Measurements from ENCODE around the gene F2RL1. TPM values are rescaled to one million over a fixed set of nuclear protein-coding genes. Genes with fewer than 3 reads are reported as not detected.
"Not testable (repeated sequence)": the region's sequence is repeated elsewhere in the genome, so short reads cannot be mapped to it uniquely, and the experiment has no call there.

Gene F2RL1
- total RNA-seq, 1 experiment from 2014 or later: 30.7 TPM

DNA sequence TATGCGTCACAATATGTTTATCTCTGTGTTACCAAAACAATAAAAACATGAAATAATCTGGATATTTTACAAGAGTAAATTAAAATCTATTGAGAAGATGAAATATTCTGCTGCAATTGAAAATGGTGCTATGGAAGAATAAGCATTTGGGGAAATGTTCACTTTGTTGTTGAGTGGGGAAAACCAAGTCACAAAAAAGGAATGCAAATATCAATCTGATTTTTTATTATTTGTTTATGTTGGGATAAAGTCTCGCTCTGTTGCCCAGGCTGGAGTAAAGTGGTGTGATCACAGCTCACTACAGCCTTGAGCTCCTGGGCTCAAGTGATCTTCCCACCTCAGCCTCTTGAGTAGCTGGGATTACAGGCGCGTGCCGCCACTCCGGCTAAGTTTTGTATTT lies 8.6 kb upstream of the F2RL1 start:
- H3K27ac Mint-ChIP-seq (ENCODE audit: low read depth, unreplicated experiment): no peak overlapping the region
- H3K4me3 Mint-ChIP-seq (ENCODE audit: unreplicated experiment): no peak overlapping the region
- ChIA-PET CTCF (interaction anchor here (0.7 kb wide), 1 partner anchor 21 kb away, joined by 3 read pairs; no protein-coding TSS in a partner anchor), POLR2A (interaction anchor here (2.3 kb wide), 1 partner anchor 9 kb away, joined by 13 read pairs; the partner anchor contains the start of gene F2RL1)
- TF ChIP-seq, protein P1, sequence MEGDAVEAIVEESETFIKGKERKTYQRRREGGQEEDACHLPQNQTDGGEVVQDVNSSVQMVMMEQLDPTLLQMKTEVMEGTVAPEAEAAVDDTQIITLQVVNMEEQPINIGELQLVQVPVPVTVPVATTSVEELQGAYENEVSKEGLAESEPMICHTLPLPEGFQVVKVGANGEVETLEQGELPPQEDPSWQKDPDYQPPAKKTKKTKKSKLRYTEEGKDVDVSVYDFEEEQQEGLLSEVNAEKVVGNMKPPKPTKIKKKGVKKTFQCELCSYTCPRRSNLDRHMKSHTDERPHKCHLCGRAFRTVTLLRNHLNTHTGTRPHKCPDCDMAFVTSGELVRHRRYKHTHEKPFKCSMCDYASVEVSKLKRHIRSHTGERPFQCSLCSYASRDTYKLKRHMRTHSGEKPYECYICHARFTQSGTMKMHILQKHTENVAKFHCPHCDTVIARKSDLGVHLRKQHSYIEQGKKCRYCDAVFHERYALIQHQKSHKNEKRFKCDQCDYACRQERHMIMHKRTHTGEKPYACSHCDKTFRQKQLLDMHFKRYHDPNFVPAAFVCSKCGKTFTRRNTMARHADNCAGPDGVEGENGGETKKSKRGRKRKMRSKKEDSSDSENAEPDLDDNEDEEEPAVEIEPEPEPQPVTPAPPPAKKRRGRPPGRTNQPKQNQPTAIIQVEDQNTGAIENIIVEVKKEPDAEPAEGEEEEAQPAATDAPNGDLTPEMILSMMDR (IDR thresholded peaks at IDR 0.05; ENCODE audit: unreplicated experiment): no peak
- BruUV-seq (replicated peaks): no TSS peak
- intact Hi-C loops (cut with micrococcal nuclease): no loop called here
- H3K27me3 Mint-ChIP-seq (ENCODE audit: insufficient read depth, unreplicated experiment): no peaks in the 10 kb centered on the region
- peaks cover 27% of the 10 kb centered on the region for H3K4me1 Mint-ChIP-seq (ENCODE audit: insufficient read depth, unreplicated experiment)
- DNase-seq (ENCODE audit: unreplicated experiment): no peak
- H3K36me3 Mint-ChIP-seq (ENCODE audit: insufficient read depth, unreplicated experiment): no peaks in the 10 kb centered on the region
- no peaks in the 10 kb centered on the region for H3K9me3 Mint-ChIP-seq (ENCODE audit: unreplicated experiment)

DNA sequence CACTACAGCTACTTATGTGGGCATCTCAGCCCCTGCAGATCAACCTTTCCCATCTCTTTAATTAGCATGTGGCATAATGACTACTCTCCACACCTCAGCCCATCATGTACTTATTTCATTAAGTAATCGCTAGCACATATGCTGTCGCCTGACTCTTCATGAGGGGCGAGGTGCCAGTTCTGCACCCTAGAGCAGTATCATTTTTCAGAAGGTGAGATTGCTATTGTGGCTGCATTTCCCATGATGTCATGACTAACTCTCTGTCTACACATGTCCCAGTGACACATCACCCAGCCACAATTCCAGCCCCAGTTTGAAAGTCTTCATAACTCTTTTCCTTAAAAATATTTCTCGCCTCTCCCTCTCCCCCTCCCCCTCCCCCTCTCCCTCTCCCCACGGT lies 7.6 kb upstream of the F2RL1 start:
- intact Hi-C loops (cut with micrococcal nuclease): no loop called here
- H3K27me3 Mint-ChIP-seq (ENCODE audit: insufficient read depth, unreplicated experiment): no peaks in the 10 kb centered on the region
- CTCF ChIA-PET: no interaction called here
- TF ChIP-seq, protein P1 (IDR thresholded peaks at IDR 0.05; ENCODE audit: unreplicated experiment): no peak
- POLR2A ChIA-PET: interaction anchor here (1.6 to 2.3 kb wide), 2 partner anchors 8 to 24 kb away, joined by 7 to 13 read pairs; partner anchors contain the start of gene F2RL1
- no peaks in the 10 kb centered on the region for H3K9me3 Mint-ChIP-seq (ENCODE audit: unreplicated experiment)
- H3K4me1 Mint-ChIP-seq (ENCODE audit: insufficient read depth, unreplicated experiment): peaks cover 28% of the 10 kb centered on the region
- BruUV-seq (replicated peaks): no TSS peak
- no peaks in the 10 kb centered on the region for H3K36me3 Mint-ChIP-seq (ENCODE audit: insufficient read depth, unreplicated experiment)
- H3K27ac Mint-ChIP-seq (ENCODE audit: low read depth, unreplicated experiment): peak overlapping the region; percentile 76
- peak overlapping the region; percentile 56 for H3K4me3 Mint-ChIP-seq (ENCODE audit: unreplicated experiment)
- DNase-seq (ENCODE audit: unreplicated experiment): peak; percentile 87

DNA sequence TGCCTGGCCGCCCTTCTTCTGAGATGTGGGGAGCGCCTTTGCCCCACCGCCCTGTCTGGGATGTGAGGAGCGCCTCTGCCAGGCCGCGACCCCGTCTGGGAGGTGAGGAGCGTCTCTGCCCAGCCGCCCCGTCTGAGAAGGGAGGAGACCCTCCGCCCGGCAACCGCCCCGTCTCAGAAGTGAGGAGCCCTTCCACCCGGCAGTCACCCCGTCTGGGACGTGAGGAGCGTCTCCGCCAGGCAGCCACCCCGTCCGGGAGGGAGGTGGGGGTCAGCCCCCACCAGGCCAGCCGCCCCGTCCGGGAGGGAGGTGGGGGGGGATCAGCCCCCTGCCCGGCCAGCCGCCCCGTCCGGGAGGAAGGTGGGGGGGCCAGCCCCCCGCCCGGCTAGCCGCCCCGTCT lies 6.6 kb upstream of the F2RL1 start:
- H3K4me1 Mint-ChIP-seq (ENCODE audit: insufficient read depth, unreplicated experiment): peaks cover 28% of the 10 kb centered on the region

DNA sequence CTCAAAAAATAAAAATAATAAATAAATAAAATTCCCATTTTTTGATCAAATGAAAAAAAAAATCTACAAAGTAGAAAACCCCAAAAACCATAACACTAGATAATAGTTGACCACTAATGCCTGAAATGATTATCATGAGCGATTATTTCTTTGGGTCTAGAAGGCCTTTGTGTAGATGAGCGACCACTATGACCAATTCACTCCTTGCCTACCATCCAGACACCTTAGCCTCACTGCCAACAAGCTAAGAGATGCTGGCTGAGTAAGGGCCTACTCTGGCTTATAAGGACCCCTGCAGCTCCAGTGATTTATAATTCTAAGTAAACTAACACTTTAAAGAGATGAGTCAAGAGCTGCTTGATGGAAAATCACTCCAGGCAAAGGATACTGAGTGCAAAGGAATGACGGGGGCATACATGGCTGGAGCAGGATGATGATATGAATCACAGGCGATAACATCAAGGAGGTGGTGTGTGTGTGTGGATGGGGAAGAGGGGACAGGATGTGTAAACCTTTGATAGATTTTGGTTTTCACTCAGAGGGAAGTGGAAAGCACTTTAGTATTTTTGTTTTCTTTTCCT lies 4.8 kb upstream of the F2RL1 start:
- intact Hi-C loops (cut with micrococcal nuclease): no loop called here
- Mint-ChIP-seq H3K4me3 (ENCODE audit: unreplicated experiment) (no peak overlapping the region), H3K27me3 (ENCODE audit: insufficient read depth, unreplicated experiment) (no peaks in the 10 kb centered on the region)

More for the DNA sequence above, 6.6 kb upstream of the F2RL1 start:
- H3K4me3 Mint-ChIP-seq (ENCODE audit: unreplicated experiment); BruUV-seq (replicated peaks); H3K27me3 Mint-ChIP-seq (ENCODE audit: insufficient read depth, unreplicated experiment); H3K36me3 Mint-ChIP-seq (ENCODE audit: insufficient read depth, unreplicated experiment); intact Hi-C loops (cut with micrococcal nuclease); H3K27ac Mint-ChIP-seq (ENCODE audit: low read depth, unreplicated experiment); CTCF ChIA-PET; H3K9me3 Mint-ChIP-seq (ENCODE audit: unreplicated experiment); DNase-seq (ENCODE audit: unreplicated experiment): not testable (repeated sequence)
- POLR2A ChIA-PET: interaction anchor here (1.6 kb wide), 1 partner anchor 25 kb away, joined by 7 read pairs; no protein-coding TSS in a partner anchor

More for the DNA sequence above, 4.8 kb upstream of the F2RL1 start:
- TF ChIP-seq, protein P1 (IDR thresholded peaks at IDR 0.05; ENCODE audit: unreplicated experiment): no peak
- DNase-seq (ENCODE audit: unreplicated experiment): peak; percentile 69
- BruUV-seq (replicated peaks): no TSS peak
- Mint-ChIP-seq H3K4me1 (ENCODE audit: insufficient read depth, unreplicated experiment) (peaks cover 32% of the 10 kb centered on the region), H3K9me3 (ENCODE audit: unreplicated experiment) (no peaks in the 10 kb centered on the region), H3K27ac (ENCODE audit: low read depth, unreplicated experiment) (peak overlapping the region; percentile 32), H3K36me3 (ENCODE audit: insufficient read depth, unreplicated experiment) (no peaks in the 10 kb centered on the region)
- ChIA-PET POLR2A (interaction anchor here (0.7 to 0.9 kb wide), 3 partner anchors 24 to 217 kb away, joined by 3 read pairs; no protein-coding TSS in a partner anchor), CTCF (interaction anchor here (0.7 kb wide), 2 partner anchors 9 to 1264 kb away, joined by 3 read pairs; no protein-coding TSS in a partner anchor)

Measured in MCF 10A (cell line).